CD4-positive, alpha-beta T cell treated with Interleukin-6 for 4 hours (primary cell): ENCODE results near the gene KRTAP3-2.

Experiments used
- DNase-seq: peaks from one replicate; pipeline ENCODE4 v3.0.0-alpha.2; 2020; ENCODE audit warnings: mixed read lengths

The KRTAP3-2 gene

DNA sequence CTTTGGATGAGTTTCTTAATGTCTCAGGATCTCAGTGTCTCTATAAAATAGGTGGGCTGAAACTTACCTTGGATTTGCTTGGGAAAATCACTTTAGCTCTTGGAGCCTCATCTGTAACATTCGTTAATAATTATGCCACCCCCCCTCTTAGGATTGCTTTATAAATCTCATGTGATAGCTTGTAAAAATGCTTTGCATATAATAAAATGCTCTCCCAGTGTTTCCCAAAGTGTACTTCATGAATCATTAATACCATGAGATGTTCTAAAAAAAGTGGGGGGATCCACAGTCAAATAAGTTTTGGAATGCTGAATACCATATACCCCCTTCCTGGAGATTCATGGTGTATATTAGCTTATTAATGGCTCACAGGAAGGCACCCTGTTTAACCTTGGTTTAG is 38.1 kb downstream of the KRTAP3-2 start:
- no peak for DNase-seq

DNA sequence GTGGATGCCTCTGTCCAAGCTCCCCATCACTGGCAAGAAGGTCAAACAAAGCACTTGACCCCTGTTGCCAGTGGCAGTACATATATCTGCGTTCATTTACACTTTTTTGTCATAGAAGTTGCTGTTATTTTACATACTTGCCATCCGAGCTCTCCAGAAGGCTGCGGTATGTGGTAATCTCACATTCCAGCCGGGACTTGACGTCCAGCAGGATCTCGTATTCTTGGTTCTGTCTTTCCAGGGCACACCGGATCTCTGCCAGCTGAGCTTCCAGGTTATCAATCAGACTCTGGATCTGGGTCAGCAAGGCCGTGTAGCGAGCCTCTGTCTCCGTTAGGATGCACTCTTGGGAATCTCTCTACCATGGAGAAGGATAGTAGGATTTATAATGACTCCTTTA is 39.6 kb downstream of the KRTAP3-2 start:
- DNase-seq = no peak

DNA sequence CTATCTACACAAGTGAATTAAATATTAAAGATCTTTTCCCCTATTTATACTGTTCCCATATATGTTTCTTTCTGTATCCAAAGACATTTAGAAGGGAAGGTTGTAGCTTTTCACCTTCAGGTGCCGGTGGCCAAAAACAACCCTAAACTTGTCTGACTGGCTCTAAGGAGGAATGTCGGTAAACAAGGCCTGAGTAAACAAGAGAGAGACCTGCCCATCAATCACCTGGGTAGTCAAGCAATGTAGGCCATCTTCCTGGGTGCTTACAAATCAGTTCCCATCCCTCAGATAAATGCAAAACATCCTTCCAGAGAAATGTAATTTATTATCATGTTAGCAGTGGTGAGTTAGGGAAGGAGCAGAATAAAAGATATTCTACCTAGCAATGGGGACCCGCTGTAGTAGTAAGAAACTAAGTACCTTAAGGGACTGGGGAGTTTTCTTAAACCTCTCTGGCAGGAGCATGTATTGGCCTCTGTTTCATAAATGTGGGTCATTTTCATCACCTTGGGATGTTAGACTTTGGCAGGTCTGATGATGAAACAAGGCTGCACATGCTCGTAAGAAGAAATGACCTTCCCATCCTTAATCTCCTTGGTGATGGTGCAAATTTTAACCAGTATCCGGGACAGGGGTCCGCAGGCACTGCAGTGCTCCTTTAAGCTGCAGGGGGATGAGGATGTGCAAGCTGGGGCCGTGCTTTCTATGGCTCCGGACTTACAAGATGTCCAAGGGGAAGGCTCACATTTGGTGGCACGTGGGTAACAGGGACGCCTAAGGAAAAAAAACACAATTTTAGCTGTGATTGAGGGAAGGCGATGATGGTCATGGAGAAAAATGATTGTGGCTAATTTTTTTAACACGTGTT is 41.4 kb downstream of the KRTAP3-2 start:
- no peak for DNase-seq

DNA sequence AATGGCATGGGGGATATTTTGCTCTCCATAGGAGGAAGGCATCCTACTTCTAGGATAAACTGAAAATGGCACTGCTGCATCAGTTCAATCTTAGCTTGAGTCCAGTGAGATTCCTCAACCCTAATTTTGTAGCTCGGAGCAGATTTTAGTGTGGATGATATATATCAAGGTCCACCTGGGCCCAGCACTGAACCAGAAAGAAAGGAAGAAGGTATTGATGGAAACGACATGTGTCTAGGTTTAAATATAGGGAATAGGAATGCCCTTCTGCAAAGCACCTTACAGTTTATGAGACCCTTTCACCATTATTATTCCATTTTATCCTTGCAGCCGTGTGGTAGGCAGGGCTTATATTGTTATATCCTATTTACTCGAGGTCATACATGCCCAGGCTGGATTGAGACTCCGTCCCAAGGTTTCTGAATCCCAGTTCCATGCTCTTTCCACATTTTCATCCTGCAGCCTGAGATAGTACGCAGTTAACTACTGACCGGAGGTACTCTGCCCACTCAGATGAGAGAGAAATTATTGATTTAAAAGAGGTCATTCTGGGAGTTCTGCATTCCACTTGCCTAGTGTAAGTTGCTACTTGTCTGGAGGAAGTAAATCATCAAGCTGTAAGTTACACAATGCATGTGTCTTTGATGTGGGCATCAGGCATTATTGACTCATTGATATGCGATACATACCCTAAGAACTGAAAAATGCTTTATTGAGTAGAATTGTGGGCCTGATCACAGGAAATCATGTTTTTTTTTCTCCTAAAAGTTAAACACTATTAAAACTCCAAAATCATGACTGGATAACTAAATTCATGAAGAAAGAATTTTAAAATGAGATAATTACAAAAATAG is 43.1 kb downstream of the KRTAP3-2 start:
- no peak for DNase-seq

DNA sequence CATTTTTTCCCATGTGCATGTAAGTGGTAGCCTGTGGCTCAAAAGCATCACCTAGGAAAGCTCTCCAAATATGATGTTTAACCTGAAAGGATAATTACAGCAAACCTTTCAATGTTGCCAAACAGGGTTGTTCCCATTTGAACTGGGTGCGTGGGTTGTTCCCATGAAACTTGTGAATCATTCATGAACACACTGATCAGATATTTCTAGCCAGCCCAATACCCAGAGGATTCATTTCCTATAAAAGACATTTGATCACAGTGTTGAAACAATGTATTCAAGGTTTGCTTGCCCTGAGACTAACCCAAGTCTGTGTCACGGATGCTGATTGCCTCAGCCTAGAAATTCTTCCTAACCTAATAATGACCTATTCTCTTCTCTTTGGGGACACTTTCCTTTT is 45.8 kb downstream of the KRTAP3-2 start:
- no peak for DNase-seq

DNA sequence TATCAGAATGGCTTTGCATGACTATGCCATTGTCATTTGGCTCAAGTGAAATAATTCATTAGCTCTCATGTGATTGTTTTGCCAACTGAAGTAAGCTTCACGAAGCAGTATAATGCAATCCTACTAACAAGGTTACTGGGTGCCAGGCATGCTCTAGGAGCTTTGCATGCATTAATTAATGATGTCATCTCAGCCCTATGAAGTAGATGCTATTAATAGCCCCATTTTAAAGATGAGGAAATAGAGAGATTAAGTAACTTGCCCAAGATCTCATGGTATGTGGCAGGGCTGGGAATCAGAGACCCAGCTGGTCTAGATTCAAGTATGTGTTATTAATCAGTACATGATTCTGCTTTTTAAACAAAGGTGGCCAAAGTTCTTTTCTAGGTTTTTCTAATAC is 47.0 kb downstream of the KRTAP3-2 start:
- no peak for DNase-seq

DNA sequence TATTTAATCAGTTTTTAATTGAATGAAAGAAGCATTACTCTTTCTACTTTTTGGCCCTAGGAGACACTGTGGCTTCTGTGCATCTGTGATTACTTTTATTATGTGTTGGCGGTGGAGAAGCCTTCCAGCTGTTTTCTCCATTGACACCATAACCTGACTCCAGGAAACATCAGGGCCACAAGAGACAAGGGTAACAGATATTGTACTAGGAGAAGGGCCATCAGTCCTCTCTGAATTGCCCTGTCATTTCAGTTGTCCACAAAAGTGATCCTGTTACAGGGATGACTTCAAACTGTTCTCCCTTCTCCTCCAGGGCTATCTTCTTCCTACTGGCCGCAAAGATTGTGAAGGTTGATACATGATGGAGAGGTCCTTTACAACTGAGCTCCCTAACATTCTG is 47.6 kb downstream of the KRTAP3-2 start:
- DNase-seq = no peak

DNA sequence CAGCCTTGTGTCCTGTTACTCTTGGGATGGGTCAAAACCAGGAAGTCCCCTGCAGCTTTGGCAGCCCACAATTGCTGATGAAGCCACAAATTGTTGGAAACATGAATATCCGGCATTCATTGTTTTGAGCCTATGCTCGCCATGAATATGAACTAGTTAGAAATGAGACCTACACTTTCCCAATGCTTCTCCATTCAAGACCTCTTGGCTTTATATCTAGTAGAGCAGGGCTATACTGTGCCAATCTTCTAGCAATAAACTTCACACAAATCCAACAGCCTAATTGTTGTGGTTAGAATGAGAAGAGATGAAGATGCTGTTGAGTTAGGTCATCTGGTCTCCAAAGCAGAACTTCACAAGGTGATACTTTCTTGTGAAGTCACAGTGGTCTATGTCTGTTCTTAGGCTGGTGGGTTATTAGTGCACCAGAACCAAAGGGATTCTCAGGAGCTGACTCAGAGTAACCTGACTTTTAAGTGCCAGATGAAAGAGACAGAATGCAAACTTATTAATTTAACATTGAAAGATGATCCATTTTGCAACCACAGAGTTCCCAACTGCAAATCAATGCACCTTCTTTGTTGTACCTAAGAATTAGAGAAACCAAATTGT is 48.6 kb downstream of the KRTAP3-2 start:
- no peak for DNase-seq

DNA sequence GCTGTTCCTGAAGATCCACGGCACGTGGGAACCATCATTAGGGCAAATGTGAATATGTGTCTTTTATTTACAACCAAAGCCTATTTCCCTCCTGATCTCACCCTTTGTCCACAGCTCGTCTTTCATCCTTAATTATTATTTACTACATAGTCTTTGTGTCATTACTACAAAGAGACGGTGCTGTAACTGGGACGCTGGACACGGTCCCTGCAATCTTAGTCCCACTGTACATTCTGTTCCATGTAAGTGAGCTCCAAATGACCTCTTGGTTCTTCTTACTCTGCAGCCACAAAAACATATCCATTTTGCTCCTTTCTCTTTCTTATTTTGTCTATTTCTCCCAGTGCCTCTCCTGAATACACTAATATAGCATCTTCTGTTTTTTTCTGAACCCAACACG is 49.5 kb downstream of the KRTAP3-2 start:
- no peak for DNase-seq

DNA sequence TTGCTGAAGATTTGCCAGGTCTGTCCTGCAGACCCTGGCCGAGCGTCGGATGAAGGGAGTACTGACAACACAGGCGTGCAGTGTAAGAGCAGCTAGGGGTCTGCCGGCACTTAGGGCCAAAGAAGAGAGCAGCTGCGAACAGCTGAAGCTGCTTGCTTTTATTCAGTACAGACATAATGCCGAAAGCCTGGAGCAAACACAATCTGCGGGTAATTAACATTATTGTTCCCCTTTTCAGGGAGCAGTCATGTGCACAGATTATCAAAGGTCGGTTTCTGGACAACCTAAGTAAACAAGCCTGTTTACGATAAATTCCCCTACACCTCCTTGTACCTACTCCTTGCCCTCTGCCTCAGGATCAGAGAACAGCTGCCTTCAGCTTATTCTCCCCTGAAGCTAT is 50.3 kb downstream of the KRTAP3-2 start:
- no peak for DNase-seq
